ENCODE data around the gene CD274. TPM values are rescaled to one million over a fixed set of nuclear protein-coding genes. Genes with fewer than 3 reads are reported as not detected.

CD274 gene
- total and polyA plus RNA-seq, 2 of the 8 experiments (the other 6 are each of a cell fraction or from before 2014, with no cell fraction given): 0.08 to 0.15 TPM

GRCh38 chr9:5492965-5493678 is 42.8 kb downstream of the CD274 start (continued):
- TF ChIP-seq EP300 (IDR thresholded peaks at IDR 0.05; ENCODE audit: borderline replicate concordance in 1 of 2, low read depth in 2 of 2, low read length in 2 of 2) (no peak), MAFK (IDR thresholded peaks at IDR 0.05; ENCODE audit: low read depth, low read length) (no peak), CHD2 (IDR thresholded peaks at IDR 0.05; ENCODE audit: low read length) (no peak), CHD1 (IDR thresholded peaks at IDR 0.05; ENCODE audit: low read depth, low read length) (no peak), CHD7 (IDR thresholded peaks at IDR 0.05; ENCODE audit: insufficient replicate concordance, low read length) (no peak), CTCF (IDR thresholded peaks at IDR 0.05; ENCODE audit: control extremely low read depth in 1 of 3, insufficient read depth in 1 of 3, low read depth in 1 of 3, low read length in 3 of 3) (no peak), ATF3 (IDR thresholded peaks at IDR 0.05; ENCODE audit: insufficient read depth, low read depth, low read length) (no peak)
